Left lung (tissue), 10 donors: ENCODE results near the gene FAM171A1. TPM values are rescaled to one million over a fixed set of nuclear protein-coding genes. Genes with fewer than 3 reads are reported as not detected.

Experiments used
- ATAC-seq: fragments of 200-7000 bp; cut with Tn5 transposase; one replicate; pipeline ENCODE4 v1.9.1; 2020; ENCODE audit warnings: moderate library complexity
- DNase-seq, 4 donors: peaks; one replicate each; pipeline ENCODE4 v3.0.0-alpha.2; 2013 to 2020
- H3K27ac ChIP-seq, 2 donors: fragments of 200-600 bp; sonication (generic) in 1 of 2; one replicate each; pipeline versions ENCODE4 v1.5.0 to v1.8.0; 2020 to 2021
- H3K27me3 ChIP-seq, 2 donors: fragments of 200-600 bp; sonication (generic) in 1 of 2; one replicate each; pipeline versions ENCODE4 v1.5.0 to v1.8.0; 2020 to 2021
- H3K36me3 ChIP-seq, 2 donors: fragments of 200-600 bp; sonication (generic) in 1 of 2; one replicate each; pipeline versions ENCODE4 v1.5.0 to v1.8.0; 2020 to 2021
- H3K4me1 ChIP-seq, 2 donors: fragments of 200-600 bp; one replicate each; pipeline ENCODE4 v1.8.0; 2021
- H3K4me3 ChIP-seq, 2 donors: fragments of 200-600 bp; sonication (generic) in 1 of 2; one replicate each; pipeline versions ENCODE4 v1.5.0 to v1.8.0; 2020 to 2021; ENCODE audit warnings: mild to moderate bottlenecking in 1 of 2
- H3K9me3 ChIP-seq, 2 donors: fragments of 200-600 bp; sonication (generic) in 1 of 2; one replicate each; pipeline versions ENCODE4 v1.5.0 to v1.8.0; 2020 to 2021
- CTCF ChIP-seq, 2 donors: fragments of 200-600 bp; sonication (generic) in 1 of 2; IDR thresholded peaks; one replicate each; pipeline versions ENCODE4 v1.5.0 to v1.8.0; 2021; ENCODE audit warnings: antibody characterized with exemption in 2 of 2
- intact Hi-C, 2 donors: fragments of 100-400 bp; cut with DNase I; formaldehyde crosslinking; loops; one replicate each; pipeline versions ENCODE4 v1.11.2 to v1.14.2; 2022
- polyA plus RNA-seq, 6 donors: library from polyadenylated mRNA; unstranded; fragments of 120-200 nt; gene quantifications; one replicate each; pipeline ENCODE4 v1.2.1, GENCODE V29; 2013; ENCODE audit not compliant: insufficient read length in 6 of 6
- total RNA-seq, 2 donors: library from RNA; stranded (reverse); fragmentation: NEBNext Ultra II Directional; extraction: Animal tissue kit (Norgen Biotek cat#: 25700); gene quantifications; one replicate each; pipeline ENCODE4 v1.2.1, GENCODE V29; 2021
- donor health status: DM: no; HTN: yes; CAD: no.
- donor health status: DM: no; HTN: no; CAD: no.

FAM171A1 gene
- total and polyA plus RNA-seq, 8 donors = 13.2 to 77.7 (median 65.1) TPM

GRCh38 chr10:15197911-15198310, 173.2 kb downstream of the FAM171A1 start:
- Histone ChIP-seq H3K27me3 (peaks cover 0 to 22% of the 10 kb centered on the region in 2 donors), H3K36me3 (no peaks in the 10 kb centered on the region), H3K9me3 (peaks cover 0 to 3% of the 10 kb centered on the region in 2 donors), H3K4me1 (peaks cover 0 to 9% of the 10 kb centered on the region in 2 donors), H3K4me3 (no peak overlapping the region), H3K27ac (no peak overlapping the region)
- TF ChIP-seq CTCF (IDR thresholded peaks at IDR 0.05) = no peak
- DNase-seq (no peak), ATAC-seq (no peak)
- intact Hi-C loops = no loop called here

GRCh38 chr10:15197276-15197675, 173.8 kb downstream of the FAM171A1 start:
- Histone ChIP-seq H3K36me3 (no peaks in the 10 kb centered on the region), H3K4me3 (no peak overlapping the region), H3K27ac (no peak overlapping the region), H3K4me1 (peaks cover 0 to 9% of the 10 kb centered on the region in 2 donors), H3K27me3 (peaks cover 0 to 22% of the 10 kb centered on the region in 2 donors), H3K9me3 (peaks cover 0 to 3% of the 10 kb centered on the region in 2 donors)
- DNase-seq = no peak
- TF ChIP-seq CTCF (IDR thresholded peaks at IDR 0.05) = no peak
- intact Hi-C loops = no loop called here
- ATAC-seq = no peak

- DNase-seq (no peak), ATAC-seq (no peak)
- H3K4me1 ChIP-seq = peaks cover 0 to 4% of the 10 kb centered on the region in 2 donors
- no peak for TF ChIP-seq CTCF (IDR thresholded peaks at IDR 0.05)
- peaks cover 0 to 3% of the 10 kb centered on the region in 2 donors for H3K9me3 ChIP-seq
- H3K27me3 ChIP-seq = peaks cover 0 to 22% of the 10 kb centered on the region in 2 donors
- H3K36me3 ChIP-seq = no peaks in the 10 kb centered on the region
- H3K27ac ChIP-seq = no peak overlapping the region
- intact Hi-C loops = no loop called here
- no peak overlapping the region for H3K4me3 ChIP-seq
Measured at GRCh38 chr10:15196021-15196834, 174.9 kb downstream of the FAM171A1 start.

- ATAC-seq (no peak), DNase-seq (no peak)
- Histone ChIP-seq H3K4me3 (no peak overlapping the region), H3K27ac (no peak overlapping the region), H3K36me3 (no peaks in the 10 kb centered on the region), H3K4me1 (no peaks in the 10 kb centered on the region), H3K27me3 (no peaks in the 10 kb centered on the region), H3K9me3 (peaks cover 0 to 3% of the 10 kb centered on the region in 2 donors)
- no peak for TF ChIP-seq CTCF (IDR thresholded peaks at IDR 0.05)
- intact Hi-C loops = no loop called here
Measured at GRCh38 chr10:15189133-15189885, 181.8 kb downstream of the FAM171A1 start.

- intact Hi-C loops = no loop called here
- TF ChIP-seq CTCF (IDR thresholded peaks at IDR 0.05) = no peak
- Histone ChIP-seq H3K27me3 (no peaks in the 10 kb centered on the region), H3K4me3 (no peak overlapping the region), H3K36me3 (no peaks in the 10 kb centered on the region), H3K9me3 (peaks cover 0 to 3% of the 10 kb centered on the region in 2 donors), H3K27ac (no peak overlapping the region), H3K4me1 (no peaks in the 10 kb centered on the region)
- no peak for ATAC-seq
- no peak for DNase-seq
Measured at GRCh38 chr10:15188603-15189002, 182.5 kb downstream of the FAM171A1 start.
